Dermis blood vessel endothelial cell (primary cell): Measurements from ENCODE around the gene USP17L21. TPM values are rescaled to one million over a fixed set of nuclear protein-coding genes. Genes with fewer than 3 reads are reported as not detected.
A peak's percentile ranks its signal among the peaks of the same experiment; 100 is the strongest.
"Not testable (repeated sequence)": the region's sequence is repeated elsewhere in the genome, so short reads cannot be mapped to it uniquely, and the experiment has no call there.

Experiments used
- DNase-seq: peaks from one replicate; pipeline ENCODE4 v3.0.0; 2010
- total RNA-seq: library from RNA; depleted of rRNA; stranded (reverse); fragments of >200 nt; gene quantifications from 2 replicates; pipeline ENCODE4 v1.2.3, GENCODE V29; 2014

Gene USP17L21, protein sequence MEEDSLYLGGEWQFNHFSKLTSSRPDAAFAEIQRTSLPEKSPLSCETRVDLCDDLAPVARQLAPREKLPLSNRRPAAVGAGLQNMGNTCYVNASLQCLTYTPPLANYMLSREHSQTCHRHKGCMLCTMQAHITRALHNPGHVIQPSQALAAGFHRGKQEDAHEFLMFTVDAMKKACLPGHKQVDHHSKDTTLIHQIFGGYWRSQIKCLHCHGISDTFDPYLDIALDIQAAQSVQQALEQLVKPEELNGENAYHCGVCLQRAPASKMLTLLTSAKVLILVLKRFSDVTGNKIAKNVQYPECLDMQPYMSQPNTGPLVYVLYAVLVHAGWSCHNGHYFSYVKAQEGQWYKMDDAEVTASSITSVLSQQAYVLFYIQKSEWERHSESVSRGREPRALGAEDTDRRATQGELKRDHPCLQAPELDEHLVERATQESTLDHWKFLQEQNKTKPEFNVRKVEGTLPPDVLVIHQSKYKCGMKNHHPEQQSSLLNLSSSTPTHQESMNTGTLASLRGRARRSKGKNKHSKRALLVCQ
- total RNA-seq, result not detected in 2 replicates

DNA sequence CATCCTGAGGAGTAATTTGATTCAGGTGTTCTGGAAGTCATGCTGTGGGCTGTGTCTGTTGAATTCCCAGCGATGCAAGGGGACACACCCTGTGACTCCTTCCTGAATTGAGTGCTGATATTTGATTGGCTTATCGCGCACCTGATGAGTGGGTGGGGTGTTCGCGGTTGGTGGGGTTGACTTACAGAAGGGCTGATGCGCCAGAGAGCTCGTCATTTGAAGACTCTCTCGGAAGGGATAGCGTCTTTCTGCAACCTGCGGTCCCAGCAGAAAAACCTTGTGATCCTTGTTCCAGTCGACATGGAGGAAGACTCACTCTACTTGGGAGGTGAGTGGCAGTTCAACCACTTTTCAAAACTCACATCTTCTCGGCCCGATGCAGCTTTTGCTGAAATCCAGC, at the start of gene USP17L21:
TSS of gene USP17L21 (plus strand) at position 301 of the 400 bp plus-strand sequence. CDS start at position 301, 0 bp downstream.
- DNase-seq, result not testable (repeated sequence)

DNA sequence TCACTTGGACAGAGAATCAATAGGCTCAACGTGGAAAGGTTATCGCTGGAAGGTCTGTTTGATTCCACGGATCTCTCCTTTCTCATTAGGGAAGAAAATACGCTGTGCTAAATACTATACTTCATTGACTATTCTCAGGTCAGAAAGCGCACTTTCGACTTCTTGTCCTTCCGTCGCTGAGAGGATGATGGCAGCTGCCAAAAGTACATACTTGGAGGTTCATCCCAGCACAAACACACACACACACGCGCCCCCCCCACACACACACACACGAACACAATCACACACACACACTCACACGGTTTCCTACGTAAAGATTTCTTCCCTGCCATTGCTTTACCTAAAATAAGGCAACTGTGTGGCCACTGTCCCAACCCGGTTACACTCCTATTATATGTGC, 48.0 kb upstream of the USP17L21 start:
- DNase-seq, result not testable (repeated sequence)

DNA sequence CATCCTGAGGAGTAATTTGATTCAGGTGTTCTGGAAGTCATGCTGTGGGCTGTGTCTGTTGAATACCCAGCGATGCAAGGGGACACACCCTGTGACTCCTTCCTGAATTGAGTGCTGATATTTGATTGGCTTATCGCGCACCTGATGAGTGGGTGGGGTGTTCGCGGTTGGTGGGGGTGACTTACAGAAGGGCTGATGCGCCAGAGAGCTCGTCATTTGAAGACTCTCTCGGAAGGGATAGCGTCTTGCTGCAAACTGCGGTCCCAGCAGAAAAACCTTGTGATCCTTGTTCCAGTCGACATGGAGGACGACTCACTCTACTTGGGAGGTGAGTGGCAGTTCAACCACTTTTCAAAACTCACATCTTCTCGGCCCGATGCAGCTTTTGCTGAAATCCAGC, 47.6 kb upstream of the USP17L21 start, which contains the start of gene USP17L11:
TSS of gene USP17L11 (plus strand) at position 301 of the 400 bp plus-strand sequence. CDS start at position 301, 0 bp downstream.
- not testable (repeated sequence) for DNase-seq

DNA sequence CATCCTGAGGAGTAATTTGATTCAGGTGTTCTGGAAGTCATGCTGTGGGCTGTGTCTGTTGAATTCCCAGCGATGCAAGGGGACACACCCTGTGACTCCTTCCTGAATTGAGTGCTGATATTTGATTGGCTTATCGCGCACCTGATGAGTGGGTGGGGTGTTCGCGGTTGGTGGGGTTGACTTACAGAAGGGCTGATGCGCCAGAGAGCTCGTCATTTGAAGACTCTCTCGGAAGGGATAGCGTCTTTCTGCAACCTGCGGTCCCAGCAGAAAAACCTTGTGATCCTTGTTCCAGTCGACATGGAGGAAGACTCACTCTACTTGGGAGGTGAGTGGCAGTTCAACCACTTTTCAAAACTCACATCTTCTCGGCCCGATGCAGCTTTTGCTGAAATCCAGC, 42.8 kb upstream of the USP17L21 start, which contains the start of gene USP17L12:
TSS of gene USP17L12 (plus strand) at position 301 of the 400 bp plus-strand sequence. CDS start at position 301, 0 bp downstream.
- DNase-seq, result not testable (repeated sequence)

DNA sequence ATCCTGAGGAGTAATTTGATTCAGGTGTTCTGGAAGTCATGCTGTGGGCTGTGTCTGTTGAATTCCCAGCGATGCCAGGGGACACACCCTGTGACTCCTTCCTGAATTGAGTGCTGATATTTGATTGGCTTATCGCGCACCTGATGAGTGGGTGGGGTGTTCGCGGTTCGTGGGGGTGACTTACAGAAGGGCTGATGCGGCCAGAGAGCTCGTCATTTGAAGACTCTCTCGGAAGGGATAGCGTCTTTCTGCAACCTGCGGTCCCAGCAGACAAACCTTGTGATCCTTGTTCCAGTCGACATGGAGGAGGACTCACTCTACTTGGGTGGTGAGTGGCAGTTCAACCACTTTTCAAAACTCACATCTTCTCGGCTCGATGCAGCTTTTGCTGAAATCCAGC, 38.1 kb upstream of the USP17L21 start, which contains the start of gene USP17L13:
TSS of gene USP17L13 (plus strand) at position 301 of the 400 bp plus-strand sequence. CDS start at position 301, 0 bp downstream.
- not testable (repeated sequence) for DNase-seq

DNA sequence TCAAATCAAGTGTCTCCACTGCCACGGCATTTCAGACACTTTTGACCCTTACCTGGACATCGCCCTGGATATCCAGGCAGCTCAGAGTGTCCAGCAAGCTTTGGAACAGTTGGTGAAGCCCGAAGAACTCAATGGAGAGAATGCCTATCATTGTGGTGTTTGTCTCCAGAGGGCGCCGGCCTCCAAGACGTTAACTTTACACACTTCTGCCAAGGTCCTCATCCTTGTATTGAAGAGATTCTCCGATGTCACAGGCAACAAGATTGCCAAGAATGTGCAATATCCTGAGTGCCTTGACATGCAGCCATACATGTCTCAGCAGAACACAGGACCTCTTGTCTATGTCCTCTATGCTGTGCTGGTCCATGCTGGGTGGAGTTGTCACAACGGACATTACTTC, 32.4 kb upstream of the USP17L21 start:
- DNase-seq, result not testable (repeated sequence)

DNA sequence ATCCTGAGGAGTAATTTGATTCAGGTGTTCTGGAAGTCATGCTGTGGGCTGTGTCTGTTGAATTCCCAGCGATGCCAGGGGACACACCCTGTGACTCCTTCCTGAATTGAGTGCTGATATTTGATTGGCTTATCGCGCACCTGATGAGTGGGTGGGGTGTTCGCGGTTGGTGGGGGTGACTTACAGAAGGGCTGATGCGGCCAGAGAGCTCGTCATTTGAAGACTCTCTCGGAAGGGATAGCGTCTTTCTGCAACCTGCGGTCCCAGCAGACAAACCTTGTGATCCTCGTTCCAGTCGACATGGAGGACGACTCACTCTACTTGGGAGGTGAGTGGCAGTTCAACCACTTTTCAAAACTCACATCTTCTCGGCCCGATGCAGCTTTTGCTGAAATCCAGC, 28.6 kb upstream of the USP17L21 start, which contains the start of gene USP17L15:
TSS of gene USP17L15 (plus strand) at position 301 of the 400 bp plus-strand sequence. CDS start at position 301, 0 bp downstream.
- not testable (repeated sequence) for DNase-seq

DNA sequence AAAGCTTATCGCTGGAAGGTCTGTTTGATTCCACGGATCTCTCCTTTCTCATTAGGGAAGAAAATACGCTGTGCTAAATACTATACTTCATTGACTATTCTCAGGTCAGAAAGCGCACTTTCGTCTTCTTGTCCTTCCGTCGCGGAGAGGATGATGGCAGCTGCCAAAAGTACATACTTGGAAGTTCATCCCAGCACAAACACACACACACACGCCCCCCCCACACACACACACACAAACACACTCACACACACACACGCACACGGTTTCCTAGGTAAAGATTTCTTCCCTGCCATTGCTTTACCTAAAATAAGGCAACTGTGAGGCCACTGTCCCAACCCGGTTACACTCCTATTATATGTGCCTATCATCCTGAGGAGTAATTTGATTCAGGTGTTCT, 24.2 kb upstream of the USP17L21 start:
- peak; percentile 0 for DNase-seq

DNA sequence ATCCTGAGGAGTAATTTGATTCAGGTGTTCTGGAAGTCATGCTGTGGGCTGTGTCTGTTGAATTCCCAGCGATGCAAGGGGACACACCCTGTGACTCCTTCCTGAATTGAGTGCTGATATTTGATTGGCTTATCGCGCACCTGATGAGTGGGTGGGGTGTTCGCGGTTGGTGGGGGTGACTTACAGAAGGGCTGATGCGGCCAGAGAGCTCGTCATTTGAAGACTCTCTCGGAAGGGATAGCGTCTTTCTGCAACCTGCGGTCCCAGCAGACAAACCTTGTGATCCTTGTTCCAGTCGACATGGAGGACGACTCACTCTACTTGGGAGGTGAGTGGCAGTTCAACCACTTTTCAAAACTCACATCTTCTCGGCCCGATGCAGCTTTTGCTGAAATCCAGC, 19.1 kb upstream of the USP17L21 start, which contains the start of gene USP17L17:
TSS of gene USP17L17 (plus strand) at position 301 of the 400 bp plus-strand sequence. CDS start at position 301, 0 bp downstream.
- not testable (repeated sequence) for DNase-seq

DNA sequence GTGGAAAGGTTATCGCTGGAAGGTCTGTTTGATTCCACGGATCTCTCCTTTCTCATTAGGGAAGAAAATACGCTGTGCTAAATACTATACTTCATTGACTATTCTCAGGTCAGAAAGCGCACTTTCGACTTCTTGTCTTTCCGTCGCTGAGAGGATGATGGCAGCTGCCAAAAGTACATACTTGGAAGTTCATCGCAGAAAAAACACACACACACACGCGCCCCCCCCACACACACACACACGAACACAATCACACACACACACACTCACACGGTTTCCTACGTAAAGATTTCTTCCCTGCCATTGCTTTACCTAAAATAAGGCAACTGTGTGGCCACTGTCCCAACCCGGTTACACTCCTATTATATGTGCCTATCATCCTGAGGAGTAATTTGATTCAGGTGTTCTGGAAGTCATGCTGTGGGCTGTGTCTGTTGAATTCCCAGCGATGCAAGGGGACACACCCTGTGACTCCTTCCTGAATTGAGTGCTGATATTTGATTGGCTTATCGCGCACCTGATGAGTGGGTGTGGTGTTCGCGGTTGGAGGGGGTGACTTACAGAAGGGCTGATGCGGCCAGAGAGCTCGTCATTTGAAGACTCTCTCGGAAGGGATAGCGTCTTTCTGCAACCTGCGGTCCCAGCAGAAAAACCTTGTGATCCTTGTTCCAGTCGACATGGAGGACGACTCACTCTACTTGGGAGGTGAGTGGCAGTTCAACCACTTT, 14.6 kb upstream of the USP17L21 start, which contains the start of gene USP17L18:
TSS of gene USP17L18 (plus strand) at position 678 of the 728 bp plus-strand sequence. CDS start at position 678, 0 bp downstream.
- peak; percentile 0 for DNase-seq

DNA sequence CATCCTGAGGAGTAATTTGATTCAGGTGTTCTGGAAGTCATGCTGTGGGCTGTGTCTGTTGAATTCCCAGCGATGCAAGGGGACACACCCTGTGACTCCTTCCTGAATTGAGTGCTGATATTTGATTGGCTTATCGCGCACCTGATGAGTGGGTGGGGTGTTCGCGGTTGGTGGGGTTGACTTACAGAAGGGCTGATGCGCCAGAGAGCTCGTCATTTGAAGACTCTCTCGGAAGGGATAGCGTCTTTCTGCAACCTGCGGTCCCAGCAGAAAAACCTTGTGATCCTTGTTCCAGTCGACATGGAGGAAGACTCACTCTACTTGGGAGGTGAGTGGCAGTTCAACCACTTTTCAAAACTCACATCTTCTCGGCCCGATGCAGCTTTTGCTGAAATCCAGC, 9.6 kb upstream of the USP17L21 start, which contains the start of gene USP17L19:
TSS of gene USP17L19 (plus strand) at position 301 of the 400 bp plus-strand sequence. CDS start at position 301, 0 bp downstream.
- DNase-seq, result not testable (repeated sequence)

DNA sequence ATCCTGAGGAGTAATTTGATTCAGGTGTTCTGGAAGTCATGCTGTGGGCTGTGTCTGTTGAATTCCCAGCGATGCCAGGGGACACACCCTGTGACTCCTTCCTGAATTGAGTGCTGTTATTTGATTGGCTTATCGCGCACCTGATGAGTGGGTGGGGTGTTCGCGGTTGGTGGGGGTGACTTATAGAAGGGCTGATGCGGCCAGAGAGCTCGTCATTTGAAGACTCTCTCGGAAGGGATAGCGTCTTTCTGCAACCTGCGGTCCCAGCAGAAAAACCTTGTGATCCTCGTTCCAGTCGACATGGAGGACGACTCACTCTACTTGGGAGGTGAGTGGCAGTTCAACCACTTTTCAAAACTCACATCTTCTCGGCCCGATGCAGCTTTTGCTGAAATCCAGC, 4.8 kb upstream of the USP17L21 start, which contains the start of gene USP17L20:
TSS of gene USP17L20 (plus strand) at position 301 of the 400 bp plus-strand sequence. CDS start at position 301, 0 bp downstream.
- DNase-seq, result not testable (repeated sequence)

DNA sequence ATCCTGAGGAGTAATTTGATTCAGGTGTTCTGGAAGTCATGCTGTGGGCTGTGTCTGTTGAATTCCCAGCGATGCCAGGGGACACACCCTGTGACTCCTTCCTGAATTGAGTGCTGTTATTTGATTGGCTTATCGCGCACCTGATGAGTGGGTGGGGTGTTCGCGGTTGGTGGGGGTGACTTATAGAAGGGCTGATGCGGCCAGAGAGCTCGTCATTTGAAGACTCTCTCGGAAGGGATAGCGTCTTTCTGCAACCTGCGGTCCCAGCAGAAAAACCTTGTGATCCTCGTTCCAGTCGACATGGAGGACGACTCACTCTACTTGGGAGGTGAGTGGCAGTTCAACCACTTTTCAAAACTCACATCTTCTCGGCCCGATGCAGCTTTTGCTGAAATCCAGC, 4.6 kb downstream of the USP17L21 start, which contains the start of gene USP17L22:
TSS of gene USP17L22 (plus strand) at position 301 of the 400 bp plus-strand sequence. CDS start at position 301, 0 bp downstream.
- not testable (repeated sequence) for DNase-seq

DNA sequence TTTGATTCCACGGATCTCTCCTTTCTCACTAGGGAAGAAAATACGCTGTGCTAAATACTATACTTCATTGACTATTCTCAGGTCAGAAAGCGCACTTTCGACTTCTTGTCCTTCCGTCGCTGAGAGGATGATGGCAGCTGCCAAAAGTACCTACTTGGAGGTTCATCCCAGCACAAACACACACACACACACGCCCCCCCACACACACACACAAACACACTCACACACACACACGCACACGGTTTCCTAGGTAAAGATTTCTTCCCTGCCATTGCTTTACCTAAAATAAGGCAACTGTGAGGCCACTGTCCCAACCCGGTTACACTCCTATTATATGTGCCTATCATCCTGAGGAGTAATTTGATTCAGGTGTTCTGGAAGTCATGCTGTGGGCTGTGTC, 9.0 kb downstream of the USP17L21 start:
- DNase-seq, result not testable (repeated sequence)

Other genes starting within 250 kb of the USP17L21 start
- gene FAM90A26, start 92.5 kb upstream of the USP17L21 start, total RNA-seq, result not detected in 2 replicates
- not detected in 2 replicates for gene USP17L10, start 52.2 kb upstream of the USP17L21 start, total RNA-seq
- not detected in 2 replicates for gene USP17L11, start 47.5 kb upstream of the USP17L21 start, total RNA-seq
- not detected in 2 replicates for gene USP17L12, start 42.7 kb upstream of the USP17L21 start, total RNA-seq
- gene USP17L13, start 38.0 kb upstream of the USP17L21 start, total RNA-seq, result not detected in 2 replicates
- not detected in 2 replicates for gene USP17L15, start 28.5 kb upstream of the USP17L21 start, total RNA-seq
- gene USP17L17, start 19.0 kb upstream of the USP17L21 start, total RNA-seq, result not detected in 2 replicates
- not detected in 2 replicates for gene USP17L18, start 14.2 kb upstream of the USP17L21 start, total RNA-seq
- gene USP17L19, start 9.5 kb upstream of the USP17L21 start, total RNA-seq, result not detected in 2 replicates
- gene USP17L20, start 4.7 kb upstream of the USP17L21 start, total RNA-seq, result not detected in 2 replicates
- gene USP17L22, start 4.7 kb downstream of the USP17L21 start, total RNA-seq, result not detected in 2 replicates
- gene USP17L24, start 62.3 kb downstream of the USP17L21 start, total RNA-seq, result not detected in 2 replicates
- gene USP17L25, start 67.0 kb downstream of the USP17L21 start, total RNA-seq, result not detected in 2 replicates
- gene USP17L26, start 71.8 kb downstream of the USP17L21 start, total RNA-seq, result not detected in 2 replicates
- gene USP17L5, start 76.5 kb downstream of the USP17L21 start, total RNA-seq, result not detected in 2 replicates
- not detected in 2 replicates for gene USP17L27, start 81.3 kb downstream of the USP17L21 start, total RNA-seq
- gene USP17L28, start 86.0 kb downstream of the USP17L21 start, total RNA-seq, result not detected in 2 replicates
- gene USP17L29, start 90.8 kb downstream of the USP17L21 start, total RNA-seq, result not detected in 2 replicates
- not detected in 2 replicates for gene USP17L30, start 100.3 kb downstream of the USP17L21 start, total RNA-seq
- not detected in 2 replicates for gene DEFB131A, start 181.5 kb downstream of the USP17L21 start, total RNA-seq